T-helper 1 cell treated with Interleukin-12 subunit alpha and Interleukin-12 subunit beta and Interleukin-4 antibody, amounts not matched to agents 30 μg/mL and 1 μg/mL, for 36 hours (primary cell): ENCODE results near the gene ABHD1.
"Not testable (repeated sequence)": the region's sequence is repeated elsewhere in the genome, so short reads cannot be mapped to it uniquely, and the experiment has no call there.

ENCODE experiments used
- H3K27ac Mint-ChIP-seq: one replicate; pipeline ENCODE4 v1.8.0; 2021; ENCODE audit warnings: mild to moderate bottlenecking, mixed read lengths
- H3K27me3 Mint-ChIP-seq: one replicate; pipeline ENCODE4 v1.8.0; 2021; ENCODE audit warnings: low read depth, mixed read lengths
- H3K36me3 Mint-ChIP-seq: one replicate; pipeline ENCODE4 v1.8.0; 2021; ENCODE audit warnings: low read depth, mixed read lengths
- H3K4me1 Mint-ChIP-seq: one replicate; pipeline ENCODE4 v1.8.0; 2021; ENCODE audit warnings: low read depth, mixed read lengths
- H3K4me3 Mint-ChIP-seq: one replicate; pipeline ENCODE4 v1.8.0; 2021; ENCODE audit warnings: mild to moderate bottlenecking, moderate library complexity, mixed read lengths
- H3K9me3 Mint-ChIP-seq: one replicate; pipeline ENCODE4 v1.8.0; 2021; ENCODE audit warnings: mixed read lengths

Gene ABHD1

GRCh38 chr2:27123302-27124150, at the start of gene ABHD1:
TSS of gene ABHD1 (plus strand) at chr2:27123815. CDS start at chr2:27123949, 134 bp downstream.
- Mint-ChIP-seq H3K27ac (peak within 1 kb of the TSS; percentile 70), H3K27me3 (peaks cover 43% of the 10 kb centered on the region), H3K4me1 (peaks cover 11% of the 10 kb centered on the region), H3K4me3 (peak within 1 kb of the TSS; percentile 90), H3K36me3 (no peaks in the 10 kb centered on the region), H3K9me3 (no peaks in the 10 kb centered on the region)

- H3K4me1 Mint-ChIP-seq: peaks cover 54% of the 10 kb centered on the region
- H3K36me3 Mint-ChIP-seq: peaks cover 12% of the 10 kb centered on the region
- H3K27me3 Mint-ChIP-seq: no peaks in the 10 kb centered on the region
- no peaks in the 10 kb centered on the region for H3K9me3 Mint-ChIP-seq
- peak overlapping the region; percentile 41 for H3K4me3 Mint-ChIP-seq
- H3K27ac Mint-ChIP-seq: peak overlapping the region; percentile 85
These were observed 48.7 kb upstream of the ABHD1 start for GRCh38 chr2:27074738-27075565.

GRCh38 chr2:27075566-27075871, 48.1 kb upstream of the ABHD1 start:
- not testable (repeated sequence) for H3K27me3 Mint-ChIP-seq, H3K4me3 Mint-ChIP-seq
- peaks cover 53% of the 10 kb centered on the region for H3K4me1 Mint-ChIP-seq

GRCh38 chr2:27076323-27076722, 47.3 kb upstream of the ABHD1 start:
- H3K27ac Mint-ChIP-seq: peak overlapping the region; percentile 88
- H3K4me3 Mint-ChIP-seq: peak overlapping the region; percentile 49
- no peaks in the 10 kb centered on the region for H3K27me3 Mint-ChIP-seq
- H3K4me1 Mint-ChIP-seq: peaks cover 57% of the 10 kb centered on the region
- H3K36me3 Mint-ChIP-seq: peaks cover 4% of the 10 kb centered on the region
- H3K9me3 Mint-ChIP-seq: no peaks in the 10 kb centered on the region

More at GRCh38 chr2:27075566-27075871, 48.1 kb upstream of the ABHD1 start:
- not testable (repeated sequence) for H3K9me3 Mint-ChIP-seq, H3K36me3 Mint-ChIP-seq
- H3K27ac Mint-ChIP-seq: peak overlapping the region; percentile 85

- Mint-ChIP-seq H3K9me3 (no peaks in the 10 kb centered on the region), H3K27ac (no peak overlapping the region), H3K4me3 (no peak overlapping the region), H3K36me3 (peaks cover 4% of the 10 kb centered on the region), H3K4me1 (peaks cover 58% of the 10 kb centered on the region), H3K27me3 (no peaks in the 10 kb centered on the region)
These were observed 46.4 kb upstream of the ABHD1 start for GRCh38 chr2:27077231-27077630.

- H3K9me3 Mint-ChIP-seq: no peaks in the 10 kb centered on the region
- H3K4me3 Mint-ChIP-seq: no peak within 1 kb of the TSS
- peaks cover 50% of the 10 kb centered on the region for H3K4me1 Mint-ChIP-seq
- no peaks in the 10 kb centered on the region for H3K27me3 Mint-ChIP-seq
- H3K36me3 Mint-ChIP-seq: peaks cover 4% of the 10 kb centered on the region
- H3K27ac Mint-ChIP-seq: peak within 1 kb of the TSS; percentile 67
These were observed 45.1 kb upstream of the ABHD1 start, which contains the start of gene EMILIN1 for GRCh38 chr2:27078267-27079194. TSS of gene EMILIN1 (plus strand) at chr2:27078615. CDS start at chr2:27079066, 451 bp downstream.

GRCh38 chr2:27079233-27080139, 44.1 kb upstream of the ABHD1 start:
- H3K4me1 Mint-ChIP-seq: peaks cover 50% of the 10 kb centered on the region
- H3K27ac Mint-ChIP-seq: no peak overlapping the region
- H3K36me3 Mint-ChIP-seq: peaks cover 2% of the 10 kb centered on the region
- H3K4me3 Mint-ChIP-seq: no peak overlapping the region
- no peaks in the 10 kb centered on the region for H3K27me3 Mint-ChIP-seq
- H3K9me3 Mint-ChIP-seq: no peaks in the 10 kb centered on the region

- H3K4me1 Mint-ChIP-seq: peaks cover 44% of the 10 kb centered on the region
- H3K27ac Mint-ChIP-seq: peak overlapping the region; percentile 76
- H3K9me3 Mint-ChIP-seq: no peaks in the 10 kb centered on the region
- H3K36me3 Mint-ChIP-seq: peaks cover 2% of the 10 kb centered on the region
- H3K27me3 Mint-ChIP-seq: no peaks in the 10 kb centered on the region
- no peak overlapping the region for H3K4me3 Mint-ChIP-seq
These were observed 43.5 kb upstream of the ABHD1 start for GRCh38 chr2:27080140-27080469.

- Mint-ChIP-seq H3K4me1 (peaks cover 44% of the 10 kb centered on the region), H3K27ac (peak overlapping the region; percentile 98), H3K4me3 (peak overlapping the region; percentile 80), H3K36me3 (peaks cover 2% of the 10 kb centered on the region), H3K27me3 (no peaks in the 10 kb centered on the region), H3K9me3 (no peaks in the 10 kb centered on the region)
These were observed 43.0 kb upstream of the ABHD1 start for GRCh38 chr2:27080603-27080936.

- Mint-ChIP-seq H3K36me3 (no peaks in the 10 kb centered on the region), H3K27me3 (no peaks in the 10 kb centered on the region), H3K27ac (no peak overlapping the region), H3K4me1 (peaks cover 37% of the 10 kb centered on the region), H3K9me3 (no peaks in the 10 kb centered on the region), H3K4me3 (no peak overlapping the region)
These were observed 41.4 kb upstream of the ABHD1 start for GRCh38 chr2:27081984-27082772.

- no peaks in the 10 kb centered on the region for H3K36me3 Mint-ChIP-seq
- no peak overlapping the region for H3K27ac Mint-ChIP-seq
- no peaks in the 10 kb centered on the region for H3K27me3 Mint-ChIP-seq
- H3K4me3 Mint-ChIP-seq: no peak overlapping the region
- H3K9me3 Mint-ChIP-seq: no peaks in the 10 kb centered on the region
- peaks cover 39% of the 10 kb centered on the region for H3K4me1 Mint-ChIP-seq
These were observed 40.7 kb upstream of the ABHD1 start for GRCh38 chr2:27082773-27083409.

GRCh38 chr2:27083410-27084296, 40.0 kb upstream of the ABHD1 start:
- Mint-ChIP-seq H3K27me3 (no peaks in the 10 kb centered on the region), H3K4me3 (peak overlapping the region; percentile 25), H3K36me3 (no peaks in the 10 kb centered on the region), H3K9me3 (no peaks in the 10 kb centered on the region), H3K27ac (no peak overlapping the region), H3K4me1 (peaks cover 42% of the 10 kb centered on the region)
